ELF-1 (cell line): ENCODE data around the gene MMEL1.

Source experiments
- DNase-seq: peaks from one replicate; pipeline ENCODE4 v3.0.0-alpha.2; 2016; ENCODE audit warnings: low read depth, low spot score

Gene MMEL1

DNA sequence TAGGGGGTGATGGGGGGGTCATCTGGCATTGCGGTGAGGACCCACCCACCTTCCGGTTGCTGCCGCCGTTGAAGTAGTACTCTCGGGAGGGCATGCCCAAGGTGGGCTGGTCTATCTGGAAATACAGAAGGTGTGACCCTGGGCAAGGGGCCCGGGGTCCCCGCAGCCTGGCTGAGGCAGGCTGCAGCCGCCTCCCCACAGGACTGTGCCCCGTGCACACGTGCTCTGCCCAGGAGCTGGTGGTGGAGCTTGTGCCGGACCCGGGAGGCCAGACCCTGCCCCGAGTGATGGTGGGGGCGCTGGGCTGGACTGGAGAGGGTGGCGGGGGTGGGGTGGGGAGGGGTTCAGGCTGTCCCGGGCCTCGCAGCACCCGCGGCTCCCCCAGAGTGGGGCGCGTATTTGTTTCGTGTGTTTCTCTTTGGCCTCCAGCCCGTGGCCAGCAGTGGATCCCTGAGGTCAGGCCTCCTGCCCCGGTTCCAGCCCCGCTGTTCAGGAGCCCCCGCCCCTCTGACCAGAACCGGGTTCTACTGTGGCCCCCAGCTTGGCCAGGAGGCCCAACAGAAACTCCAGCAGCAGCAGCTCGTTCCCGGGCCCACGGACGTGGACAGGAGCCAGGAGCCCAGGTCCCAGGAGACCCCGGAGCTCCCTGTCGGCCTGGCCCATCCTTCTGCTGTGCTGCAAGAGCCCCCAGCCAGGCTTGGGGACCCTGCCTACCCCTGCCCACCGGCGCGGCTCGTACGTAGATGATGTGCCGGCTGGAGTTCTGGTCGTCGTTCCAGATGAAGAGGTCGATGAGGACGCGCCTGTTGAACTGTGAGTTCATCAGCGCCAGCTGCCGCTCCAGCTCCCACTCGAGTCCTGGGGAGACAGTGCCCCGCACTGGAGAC, 27.1 kb downstream of the MMEL1 start:
- no peak for DNase-seq

- no peak for DNase-seq
These were observed 27.8 kb downstream of the MMEL1 start for GRCh38 chr1:2604844-2605508.

GRCh38 chr1:2604156-2604843, 28.5 kb downstream of the MMEL1 start:
- DNase-seq = no peak

DNA sequence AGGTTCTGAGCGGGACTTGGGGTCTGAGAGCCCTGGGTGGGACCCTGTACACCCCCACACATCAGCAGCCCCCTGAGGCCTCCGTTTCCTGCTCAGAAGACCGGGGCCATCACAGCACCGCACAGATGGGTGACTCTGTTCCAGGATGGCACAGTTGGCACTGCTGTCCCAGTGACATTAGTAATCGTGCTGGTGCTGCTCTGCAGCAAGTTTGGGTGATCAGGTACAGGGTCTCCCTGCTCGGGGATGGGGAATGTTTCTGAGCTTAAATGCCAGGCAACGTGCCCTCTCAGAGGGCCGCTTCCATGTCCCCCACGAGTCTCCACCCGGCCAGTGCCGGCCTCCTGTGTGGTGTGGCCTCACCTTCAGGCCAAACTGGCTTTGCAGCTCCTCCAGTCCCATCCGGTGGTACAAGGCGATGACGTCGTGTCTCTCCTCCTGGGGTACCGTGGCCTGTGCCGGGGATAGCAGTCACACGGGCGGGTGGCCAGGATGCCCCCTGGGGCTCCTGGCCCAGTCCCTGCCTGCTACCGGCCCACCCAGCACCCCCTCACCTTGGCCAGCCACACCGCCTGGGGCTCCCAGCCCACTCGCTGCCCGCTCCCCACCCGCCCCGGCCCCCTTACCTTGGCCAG, 29.2 kb downstream of the MMEL1 start:
- DNase-seq = no peak

DNA sequence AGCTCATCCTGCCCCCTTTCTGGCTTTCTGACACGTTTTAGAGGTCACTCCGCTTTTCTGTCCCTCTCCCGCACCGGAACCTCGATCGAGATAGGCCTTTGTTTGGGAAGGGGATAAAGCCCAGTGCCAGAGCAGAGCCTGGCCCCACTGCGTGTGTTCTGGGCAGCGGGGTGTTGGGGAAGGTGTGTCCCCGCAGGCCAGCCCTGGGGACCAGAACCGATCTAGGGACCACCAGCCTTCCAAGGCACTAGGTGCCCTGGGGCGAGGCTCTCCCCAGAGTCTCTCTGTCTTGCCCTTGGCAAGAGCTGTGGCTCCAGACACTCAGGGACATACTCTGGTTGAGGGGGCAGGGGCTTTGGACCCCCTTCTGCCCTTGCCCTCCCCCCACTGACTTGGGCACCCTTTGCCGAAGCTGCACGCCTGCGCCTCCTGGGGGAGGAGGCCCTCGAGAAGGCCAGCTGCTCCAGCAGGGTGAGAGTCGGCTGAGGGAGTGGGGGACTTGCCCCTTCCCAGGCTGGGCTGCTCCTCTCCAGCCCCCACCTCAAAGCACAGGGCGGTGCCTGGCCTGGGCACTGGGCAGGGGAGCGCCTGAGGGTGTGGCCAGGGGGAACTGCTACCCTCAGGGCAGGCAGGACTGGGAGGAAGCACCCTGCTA, 29.8 kb downstream of the MMEL1 start:
- no peak for DNase-seq

- DNase-seq = no peak
These were observed 30.4 kb downstream of the MMEL1 start for GRCh38 chr1:2602311-2602835.

- no peak for DNase-seq
These were observed 31.0 kb downstream of the MMEL1 start for GRCh38 chr1:2601721-2602303.

DNA sequence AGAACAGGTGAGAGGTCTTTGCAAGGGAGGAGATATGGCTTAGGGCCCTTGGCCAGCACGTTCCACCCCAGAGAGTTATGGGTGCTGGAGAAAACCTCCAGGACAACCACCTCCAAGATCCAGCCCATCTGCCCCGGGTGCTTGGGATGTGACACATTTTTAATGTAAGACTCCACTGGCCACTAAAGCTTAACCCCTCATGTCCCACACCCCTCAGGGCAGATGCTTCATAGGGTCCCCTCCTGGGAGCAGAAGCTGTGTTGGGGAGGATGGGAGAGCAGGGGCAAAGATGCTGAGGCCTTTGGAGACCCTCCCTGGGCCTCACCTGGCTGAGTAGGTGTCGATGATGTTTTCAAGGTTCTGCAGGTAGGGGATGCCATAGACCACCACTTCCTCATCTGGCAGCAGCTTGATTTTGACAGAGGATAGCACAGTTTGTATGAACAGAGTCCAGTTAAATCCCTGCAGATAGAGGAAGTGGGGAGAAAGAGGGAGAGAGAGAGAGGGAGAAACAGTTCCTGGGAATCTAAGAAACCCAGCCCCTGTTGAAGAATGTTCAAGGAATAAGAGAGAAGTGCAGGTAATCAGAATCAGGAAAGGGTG, 34.4 kb downstream of the MMEL1 start:
- DNase-seq = no peak

DNA sequence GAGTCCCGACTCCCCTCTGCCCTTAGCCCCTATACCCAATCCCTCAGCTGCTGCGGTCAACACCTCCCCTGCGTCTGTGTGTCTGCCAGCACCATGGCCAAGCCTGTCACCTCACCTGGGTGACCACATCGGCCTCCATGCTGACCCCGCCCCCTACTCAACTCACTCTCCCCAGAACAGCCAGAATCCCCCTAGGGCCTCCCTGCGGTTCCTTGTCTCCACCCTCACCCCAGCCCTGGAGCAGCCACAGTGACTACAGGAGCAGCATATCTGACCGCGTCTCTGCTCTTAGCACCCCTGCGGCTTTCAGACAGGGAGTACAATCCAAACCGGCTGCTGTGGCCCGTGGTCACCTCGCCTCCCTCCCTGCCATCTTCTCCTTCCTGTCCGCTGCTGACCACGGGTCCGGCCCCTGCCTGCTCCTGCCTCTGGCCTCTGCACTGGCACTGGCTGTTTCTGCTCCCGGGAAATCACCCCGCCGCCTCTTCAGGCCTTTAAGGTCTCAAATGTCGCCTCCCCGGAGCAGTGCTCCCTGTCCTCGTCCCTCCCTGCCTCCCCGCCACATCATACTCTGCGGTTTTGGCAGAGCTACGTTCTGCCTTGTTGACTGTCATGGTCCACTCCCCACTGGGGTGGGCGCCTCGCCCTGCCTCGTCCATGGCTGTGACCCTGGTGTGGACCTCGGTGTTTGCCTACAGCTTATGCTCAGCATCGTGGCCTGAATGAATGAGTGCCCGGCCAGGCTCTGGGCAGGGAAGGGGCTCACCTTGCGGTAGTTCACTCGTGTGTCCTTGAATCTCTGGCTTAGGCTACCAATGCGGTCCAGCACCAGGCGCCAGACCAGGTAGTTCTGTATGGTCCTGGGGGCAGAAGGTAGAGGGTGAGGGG, 35.1 kb downstream of the MMEL1 start:
- no peak for DNase-seq

- no peak for DNase-seq
These were observed 36.1 kb downstream of the MMEL1 start for GRCh38 chr1:2596530-2597333.

GRCh38 chr1:2595812-2596529, 36.8 kb downstream of the MMEL1 start:
- DNase-seq = no peak

- DNase-seq = no peak
These were observed 37.5 kb downstream of the MMEL1 start for GRCh38 chr1:2595261-2595811.

DNA sequence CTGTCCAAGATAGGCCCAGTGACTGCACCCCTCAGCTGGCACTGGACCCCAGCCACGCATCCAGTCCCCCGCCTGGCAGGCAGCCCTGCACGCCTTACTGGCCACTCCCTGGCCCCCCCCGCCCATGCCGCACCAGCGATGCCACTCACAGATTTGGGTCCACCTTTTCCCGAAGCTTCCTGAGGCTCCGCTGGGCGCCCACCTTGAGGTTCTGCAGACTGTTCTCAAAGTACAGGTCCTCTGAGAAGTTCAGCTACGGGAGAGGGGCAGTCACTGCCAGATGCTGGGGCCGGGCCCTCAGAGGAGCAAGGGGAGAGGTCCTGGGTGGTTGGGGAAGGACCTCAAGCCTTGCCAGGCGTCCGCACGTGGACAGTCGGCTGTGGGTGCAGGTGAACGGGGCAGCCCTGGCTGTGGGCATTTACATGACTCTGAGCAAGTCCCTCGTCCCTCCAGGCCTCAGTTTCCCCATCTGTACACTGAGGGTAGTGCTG, 38.1 kb downstream of the MMEL1 start:
- DNase-seq = no peak

DNA sequence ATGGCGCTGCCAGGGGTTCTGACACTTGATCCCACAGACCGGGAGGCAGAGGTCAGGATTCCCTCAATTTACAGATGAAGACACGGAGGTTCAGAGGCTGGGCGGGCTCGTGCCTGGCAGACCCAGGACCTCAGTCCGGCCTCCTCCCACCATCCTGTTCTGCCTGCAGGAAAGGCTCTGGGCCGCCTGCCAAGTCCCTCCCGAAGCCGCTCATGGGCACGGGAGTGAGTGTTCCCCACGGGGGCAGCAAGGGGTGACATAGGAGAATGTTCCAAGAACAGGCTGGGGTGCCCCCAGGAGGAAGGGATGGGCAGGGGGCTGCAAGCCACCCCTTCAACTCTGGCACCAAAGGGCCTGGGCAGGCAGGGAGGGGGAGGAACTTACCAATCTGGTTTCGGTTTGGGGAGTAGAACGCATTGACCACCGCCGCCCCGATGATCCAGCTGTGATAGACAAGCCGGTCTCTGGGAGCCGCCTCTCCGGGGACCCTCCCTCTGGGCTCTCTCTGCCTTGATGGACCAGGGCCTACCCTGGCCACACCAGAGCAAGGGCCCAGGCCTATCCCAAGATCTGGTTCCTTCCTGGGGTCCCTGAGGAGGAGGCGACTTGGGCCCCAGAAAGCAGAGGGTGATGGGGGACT, 38.7 kb downstream of the MMEL1 start:
- no peak for DNase-seq

DNA sequence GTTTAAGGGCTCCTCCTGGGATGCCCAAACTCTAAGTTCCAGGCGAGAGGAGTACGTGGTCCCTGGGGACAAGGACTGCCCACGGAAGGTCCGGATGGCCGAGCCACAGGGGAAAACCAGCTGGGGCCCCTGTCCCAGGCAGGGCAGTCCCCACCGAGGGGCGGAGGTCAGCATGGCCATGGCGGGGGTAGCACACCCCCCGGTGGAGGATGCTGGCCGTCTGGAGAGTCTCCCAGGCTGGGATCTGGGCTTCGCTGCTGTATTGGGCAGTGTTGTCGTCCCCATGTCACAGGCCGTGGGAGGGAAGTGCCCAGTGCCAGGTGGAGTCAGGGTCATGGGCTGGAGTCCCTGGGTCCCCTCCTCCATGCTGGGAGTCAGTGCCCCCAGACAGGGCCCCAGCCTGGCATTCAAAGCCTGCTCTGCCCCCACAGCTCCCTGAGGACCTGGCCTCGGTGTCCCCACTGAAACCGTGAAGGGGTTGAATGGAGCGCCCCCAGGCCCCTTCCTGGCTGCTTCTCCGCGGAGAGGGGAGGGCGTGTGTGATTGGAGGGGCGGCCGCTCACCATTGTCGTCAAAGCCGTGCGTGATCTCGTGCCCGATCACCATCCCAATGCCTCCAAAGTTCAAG, 39.5 kb downstream of the MMEL1 start:
- no peak for DNase-seq

GRCh38 chr1:2592672-2593071, 40.1 kb downstream of the MMEL1 start:
- DNase-seq = no peak
